Right forelimb (tissue), 1 donor: ENCODE measurements around the gene FMNL2.

ENCODE experiments used
- DNase-seq: peaks from one replicate; pipeline ENCODE4 v3.0.0-alpha.2; 2018

FMNL2 gene

DNA sequence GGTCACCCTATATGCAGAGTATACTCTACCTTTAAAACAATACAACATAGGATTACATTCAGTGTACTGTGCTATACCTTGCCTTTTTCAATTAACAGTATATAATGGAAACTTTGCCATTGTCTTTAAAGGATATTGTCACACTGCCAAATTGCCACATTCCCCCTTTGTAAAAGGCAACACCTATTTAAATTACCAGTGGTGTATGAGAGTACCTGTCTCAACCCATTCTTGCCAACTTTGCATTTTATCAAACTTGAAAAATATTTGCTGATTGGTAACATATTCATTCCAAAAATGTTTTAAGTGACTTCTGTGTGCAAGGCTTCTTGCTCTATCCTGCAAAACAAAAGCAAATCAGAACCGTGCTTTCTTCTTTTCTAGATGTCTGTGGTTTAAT, 92.9 kb downstream of the FMNL2 start:
- DNase-seq = no peak

DNA sequence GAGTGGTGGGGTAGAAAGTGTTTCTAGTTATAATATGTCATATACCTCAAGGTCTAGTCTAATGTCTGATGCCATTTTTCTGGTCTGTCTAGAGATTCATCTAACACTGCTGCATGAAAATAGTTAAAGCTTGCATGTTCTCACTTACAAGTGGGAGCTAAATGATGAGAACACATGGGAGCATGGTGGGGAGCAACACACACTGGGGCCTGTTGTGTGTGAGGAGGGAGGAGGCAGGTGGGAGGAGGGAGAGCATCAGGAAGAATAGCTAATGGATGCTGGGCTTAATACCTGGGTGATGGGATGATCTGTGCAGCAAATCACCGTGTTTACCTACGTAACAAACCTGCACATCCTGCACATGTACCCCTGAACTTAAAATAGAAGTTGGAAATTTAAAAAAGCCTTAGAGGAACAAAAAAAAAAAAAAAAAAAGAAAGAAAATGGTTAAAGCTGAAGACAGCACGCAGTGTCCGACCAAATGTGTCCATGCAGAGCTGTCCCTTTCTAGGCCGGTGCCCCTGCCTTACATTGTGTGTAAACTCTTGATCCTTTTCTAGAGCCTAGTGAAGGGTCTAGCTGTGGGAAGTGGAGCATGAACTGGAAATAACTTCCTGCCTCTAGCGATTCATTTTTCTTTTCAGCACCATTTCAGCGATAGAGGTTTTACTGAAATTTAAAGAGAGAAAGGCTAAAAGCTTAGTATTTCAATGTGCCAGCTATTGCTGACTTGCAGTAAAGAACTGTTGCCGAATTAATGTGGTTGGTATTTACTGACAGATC, 94.0 kb downstream of the FMNL2 start:
- no peak for DNase-seq

DNA sequence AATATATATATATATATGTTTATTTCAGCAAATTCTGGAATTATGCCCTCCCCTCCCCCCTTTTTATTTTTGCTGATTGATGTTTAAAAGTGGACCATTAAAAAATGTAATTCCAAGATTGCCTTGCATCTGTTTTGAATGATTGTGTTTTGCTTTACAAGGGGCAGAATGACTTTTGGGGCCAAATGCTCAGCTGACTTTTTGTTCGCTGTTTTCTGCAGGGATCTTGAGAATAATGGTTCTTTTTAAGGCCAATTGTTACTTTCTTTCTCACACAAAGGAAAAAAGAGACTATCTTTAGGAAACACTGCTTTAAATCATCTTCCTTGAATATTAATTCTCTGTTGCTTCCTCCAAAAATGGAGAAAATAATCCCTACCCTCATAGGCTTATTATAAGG, 95.9 kb downstream of the FMNL2 start:
- DNase-seq = no peak

DNA sequence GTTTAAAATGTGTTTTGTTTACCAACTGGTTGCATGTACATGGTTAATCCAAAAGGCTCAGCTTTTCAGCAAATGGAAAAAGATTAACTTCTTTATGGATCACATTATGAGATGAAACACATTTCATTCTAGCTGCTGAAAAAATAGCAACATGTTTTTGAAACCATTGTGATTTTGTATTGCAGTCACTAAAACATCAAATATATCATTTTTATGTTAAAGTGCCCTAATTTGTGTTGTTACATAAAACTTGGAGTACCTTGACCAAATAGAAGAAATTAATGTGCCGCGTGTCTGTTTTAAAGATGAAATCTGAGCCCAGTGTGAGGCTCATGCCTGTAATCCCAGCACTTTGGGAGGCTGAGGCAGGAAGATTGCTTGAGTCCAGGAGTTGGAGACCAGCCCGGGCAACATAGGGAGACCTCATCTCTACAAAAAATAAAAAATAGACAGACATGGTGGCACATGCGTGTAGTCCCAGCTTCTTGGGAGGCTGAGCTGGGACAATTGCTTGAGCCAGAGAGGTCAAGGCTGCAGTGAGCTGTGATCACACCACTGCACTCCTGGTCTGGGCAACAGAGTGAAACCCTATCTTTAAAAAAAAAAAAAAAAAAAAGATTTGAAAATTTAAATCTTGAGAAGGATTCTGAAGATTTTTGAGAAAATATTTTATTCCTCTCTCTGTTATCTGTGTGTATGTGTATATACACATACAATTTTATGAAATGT, 96.6 kb downstream of the FMNL2 start:
- no peak for DNase-seq

DNA sequence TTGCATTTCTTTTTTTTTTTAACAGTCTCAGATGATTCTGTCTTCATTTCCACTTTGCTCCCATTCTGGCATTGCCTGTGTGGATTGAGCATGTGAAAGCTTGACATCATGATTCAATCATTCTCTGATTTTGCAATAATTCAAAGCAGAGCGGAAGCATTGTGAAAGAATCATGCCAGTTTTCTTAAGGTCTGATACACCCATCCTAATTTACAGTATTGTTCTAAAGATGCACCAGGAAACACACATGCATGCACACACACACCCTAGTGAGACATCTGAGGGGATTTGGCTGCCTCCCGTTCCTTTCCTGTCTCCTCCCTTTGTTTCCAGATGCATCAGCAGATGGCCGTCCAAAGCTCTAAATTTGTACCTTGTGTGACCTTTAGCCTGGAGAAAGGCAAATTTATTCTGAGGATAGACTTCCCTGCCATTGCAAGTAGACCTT, 97.3 kb downstream of the FMNL2 start:
- DNase-seq = no peak

DNA sequence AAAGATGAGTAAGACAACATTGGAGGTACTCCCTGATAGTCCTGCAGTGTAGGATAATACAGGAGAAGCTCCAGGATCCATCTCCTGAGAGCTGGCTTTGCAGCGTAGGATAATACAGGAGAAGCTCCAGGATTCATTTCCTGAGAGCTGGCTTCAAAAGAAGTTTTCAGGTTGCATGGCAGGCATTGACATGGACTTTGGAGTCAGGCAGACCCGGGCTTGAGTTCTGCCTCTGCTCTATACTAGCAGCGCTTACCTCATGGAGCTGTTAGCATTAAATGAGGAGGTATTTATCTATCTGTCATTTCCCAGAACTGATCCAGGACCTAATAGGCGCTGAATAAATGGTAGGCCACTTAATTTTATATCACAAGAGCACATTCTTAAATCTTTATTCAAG, 97.8 kb downstream of the FMNL2 start:
- DNase-seq = no peak

DNA sequence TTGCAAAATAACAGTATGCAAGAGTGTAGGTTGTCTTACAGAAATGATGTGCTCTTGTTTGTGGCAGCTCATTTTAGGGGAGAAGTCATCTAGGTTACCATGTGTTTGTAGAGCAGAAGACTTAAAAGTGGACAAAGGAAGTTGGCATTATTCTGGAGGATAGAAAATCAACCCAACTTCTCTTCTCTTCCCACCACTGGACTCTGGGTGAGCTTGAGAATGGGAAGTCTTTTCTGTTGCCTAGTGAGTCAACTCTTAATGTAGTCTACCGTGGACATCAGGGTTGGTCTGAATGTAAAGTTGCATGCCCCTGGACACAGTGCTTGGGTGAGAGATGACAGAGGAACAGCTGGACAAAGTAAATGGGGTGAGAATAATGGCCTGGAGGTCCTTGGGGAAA, 98.3 kb downstream of the FMNL2 start:
- DNase-seq = no peak

DNA sequence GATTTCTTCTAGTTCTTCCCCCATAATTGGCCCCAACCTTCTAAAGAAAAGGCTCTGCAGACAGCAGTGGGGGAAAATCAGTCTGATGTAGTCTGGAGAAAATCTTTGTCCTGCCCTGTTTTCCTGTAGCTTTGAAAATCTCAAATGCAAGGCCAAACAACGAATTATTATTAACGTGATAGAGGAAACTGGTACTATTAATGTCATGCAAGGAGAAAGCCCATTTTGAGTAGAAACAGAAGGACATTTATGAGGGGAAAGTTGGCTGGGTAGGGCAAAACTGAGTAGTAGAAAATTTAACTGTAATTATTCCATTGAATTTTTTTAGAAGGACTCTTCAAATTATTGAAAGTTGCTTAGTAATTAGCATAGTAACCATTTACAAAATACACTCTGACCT, 98.8 kb downstream of the FMNL2 start:
- no peak for DNase-seq

DNA sequence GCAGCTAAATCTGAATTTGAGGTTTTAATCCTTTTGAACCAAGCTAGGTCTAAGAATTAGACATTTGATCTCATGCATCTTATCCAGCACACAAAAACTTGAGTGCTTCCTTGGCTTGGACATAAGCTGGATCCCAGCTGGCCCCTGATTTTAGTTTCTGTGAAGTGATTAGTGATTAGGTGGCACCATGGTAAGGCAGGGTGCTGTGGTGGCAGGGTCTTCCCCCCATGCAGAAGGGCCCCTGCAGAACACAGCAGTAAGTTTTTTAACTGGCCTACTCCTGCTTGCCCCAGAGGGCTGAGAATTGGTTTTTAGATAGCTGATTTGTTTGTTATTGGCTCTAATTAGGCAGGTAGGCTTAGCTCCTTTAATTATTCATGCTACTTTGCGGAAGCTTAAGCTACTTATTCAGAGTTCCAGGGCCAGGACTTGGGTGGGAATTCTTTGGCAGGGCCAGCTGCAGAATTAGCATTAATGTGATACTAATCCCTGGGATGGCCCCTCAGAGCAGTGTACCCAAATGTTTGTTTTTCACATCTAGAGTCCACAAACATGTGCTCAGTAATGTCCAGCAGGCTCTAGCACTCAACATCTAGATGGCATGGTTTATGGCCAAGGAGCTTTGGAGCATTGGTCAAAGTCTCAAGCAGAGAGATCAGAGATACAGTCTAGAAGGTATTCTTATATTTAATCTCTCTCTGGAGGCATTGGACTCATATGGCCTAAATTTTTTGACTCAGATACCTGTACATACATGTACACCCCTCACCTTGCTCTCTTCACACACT, 99.6 kb downstream of the FMNL2 start:
- no peak for DNase-seq

DNA sequence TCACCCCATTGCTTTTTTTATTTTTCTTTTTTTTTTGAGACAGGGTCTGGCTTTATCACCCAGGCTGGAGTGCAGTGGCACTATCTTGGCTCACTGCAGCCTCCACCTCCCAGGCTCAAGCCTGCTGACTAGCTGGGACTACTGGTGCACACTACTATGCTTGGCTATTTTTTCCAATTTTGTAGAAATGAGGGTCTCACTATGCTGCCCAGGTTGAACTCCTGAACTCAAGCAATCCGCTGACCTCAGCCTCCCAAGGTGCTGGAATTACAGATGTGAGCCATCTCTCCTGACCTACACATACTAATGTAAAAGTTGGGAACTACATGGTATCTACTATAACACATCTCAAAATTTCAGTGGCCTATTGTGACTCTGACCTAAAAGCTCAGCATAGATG, 101.2 kb downstream of the FMNL2 start:
- no peak for DNase-seq

DNA sequence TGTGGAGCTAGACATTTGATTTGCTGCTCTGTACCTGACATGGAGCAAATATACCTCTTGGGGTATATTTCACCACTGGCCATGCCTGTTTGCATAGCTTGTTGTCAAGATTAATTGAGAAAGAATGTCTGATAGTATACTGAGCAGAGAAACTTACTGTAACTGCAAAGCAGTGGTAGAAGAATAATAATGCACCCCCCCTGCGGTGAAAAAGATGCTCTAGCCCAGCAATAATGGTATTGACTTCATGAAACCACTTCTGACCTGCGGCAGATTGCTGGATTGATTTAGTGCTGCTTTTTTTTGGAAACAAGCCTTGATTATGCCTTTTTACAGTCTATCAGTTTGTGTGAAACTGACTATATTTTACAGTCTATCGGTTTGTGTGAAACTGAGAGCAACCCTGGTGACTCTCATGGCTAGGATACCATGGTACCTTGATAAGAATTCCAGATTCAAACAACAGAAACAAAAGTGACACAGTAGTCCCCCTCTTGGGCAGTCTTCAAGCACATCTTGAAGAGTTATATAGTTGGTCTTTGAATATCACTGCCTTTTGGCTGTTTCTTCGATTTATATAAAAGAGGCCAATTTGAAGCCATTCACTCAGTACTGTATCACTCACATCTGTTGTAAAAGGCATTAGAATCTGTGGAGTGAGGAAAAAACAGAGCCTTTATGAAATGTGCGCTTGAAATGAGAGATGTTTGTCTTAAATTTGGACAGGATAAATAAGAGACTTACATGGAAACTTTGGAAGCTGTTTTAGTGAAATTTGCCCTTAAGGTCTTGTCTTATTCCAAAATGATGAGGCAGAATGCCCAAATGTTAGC, 102.5 kb downstream of the FMNL2 start:
- DNase-seq = no peak

DNA sequence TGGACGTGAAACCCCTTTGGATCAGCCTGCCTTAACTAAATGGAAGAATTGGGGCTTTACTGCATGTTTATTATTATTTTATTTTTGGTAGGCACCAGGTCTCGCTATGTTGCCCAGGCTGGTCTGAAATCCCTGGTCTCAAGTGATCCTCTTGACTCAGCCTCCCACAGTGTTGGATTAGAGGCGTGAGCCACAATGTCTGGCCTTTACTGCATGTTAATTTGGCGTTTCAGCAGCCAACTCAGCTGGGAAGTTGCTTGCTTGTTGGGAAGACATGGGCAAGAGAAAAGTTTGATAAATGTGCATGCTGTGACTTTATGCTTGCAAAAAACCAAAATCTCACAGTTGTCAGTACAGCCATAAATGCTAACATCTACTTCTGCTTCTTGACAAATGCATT, 105.1 kb downstream of the FMNL2 start:
- DNase-seq = no peak

DNA sequence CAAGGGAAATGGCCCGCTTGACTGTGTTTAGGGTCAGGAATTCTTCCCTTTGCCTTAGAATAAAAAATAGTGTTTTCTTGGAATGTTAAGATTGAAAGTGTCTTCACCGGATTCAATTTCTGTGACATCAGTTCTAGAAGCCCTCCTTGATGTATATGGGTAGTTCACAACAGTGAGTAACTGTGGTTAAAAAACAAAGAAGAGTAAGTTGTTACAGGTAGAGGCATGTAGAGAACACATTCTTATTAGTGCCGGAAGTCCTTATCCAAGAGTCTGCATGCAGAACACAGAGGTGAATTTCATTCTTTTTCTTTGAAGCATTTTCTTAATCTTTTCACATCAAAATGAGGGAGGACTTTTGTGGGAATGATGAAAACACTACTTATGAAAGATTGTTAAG, 105.5 kb downstream of the FMNL2 start:
- DNase-seq = no peak

DNA sequence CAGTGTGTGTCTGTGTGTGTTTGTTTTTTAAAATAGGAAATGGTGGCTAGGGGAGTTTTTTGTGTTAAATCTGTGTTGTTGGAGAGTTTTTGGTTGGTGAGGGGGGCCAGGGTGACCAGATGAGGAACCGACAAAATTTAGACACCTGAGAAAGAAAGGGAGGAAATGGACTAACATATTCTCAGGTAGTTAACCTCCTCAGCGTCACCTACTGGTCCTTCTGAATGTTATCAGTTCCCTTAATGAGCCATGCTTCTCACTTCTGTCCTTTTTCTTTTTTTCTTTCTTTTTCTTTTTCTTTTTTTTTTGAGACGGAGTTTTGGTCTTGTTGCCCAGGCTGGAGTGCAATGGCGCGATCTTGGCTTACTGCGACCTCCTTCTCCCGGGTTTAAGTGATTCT, 107.0 kb downstream of the FMNL2 start:
- no peak for DNase-seq

DNA sequence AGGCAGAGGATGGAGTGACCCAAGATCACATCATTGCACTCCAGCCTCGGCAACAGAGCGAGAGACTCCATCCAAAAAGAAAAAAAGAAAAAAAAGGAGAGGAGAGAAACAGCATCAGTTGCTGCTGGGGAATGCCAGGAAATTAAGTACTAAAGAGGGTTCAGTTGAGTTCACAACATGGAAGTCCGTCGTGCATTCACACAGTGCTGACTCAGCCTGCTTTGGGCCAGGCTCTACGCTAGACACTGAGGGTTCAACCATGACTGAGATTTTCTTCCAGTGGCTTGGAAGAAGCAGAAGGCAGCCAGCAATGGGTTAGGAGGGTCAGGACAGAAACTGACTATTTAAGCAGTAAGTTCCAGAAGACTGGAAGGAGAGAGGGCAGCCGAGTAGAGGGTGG, 108.8 kb downstream of the FMNL2 start:
- no peak for DNase-seq

DNA sequence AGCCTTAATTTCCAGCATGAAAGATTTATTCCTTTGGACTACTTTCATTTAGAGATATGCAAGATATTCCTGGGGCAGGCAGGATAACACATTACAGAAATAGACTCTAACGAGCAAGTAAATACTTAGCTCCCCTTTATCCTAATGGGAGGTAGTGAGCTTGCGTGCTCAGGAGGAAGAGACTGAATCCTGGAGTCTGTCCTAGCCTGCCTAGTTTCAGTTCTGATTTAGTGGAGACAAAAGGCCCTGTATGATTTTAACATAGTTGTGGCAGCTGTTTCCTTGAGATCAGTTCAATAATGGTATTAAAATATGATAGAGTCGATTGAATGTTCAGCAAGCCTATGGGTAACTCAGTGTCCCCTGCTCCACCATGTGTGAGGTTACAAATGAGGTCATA, 109.5 kb downstream of the FMNL2 start:
- no peak for DNase-seq

DNA sequence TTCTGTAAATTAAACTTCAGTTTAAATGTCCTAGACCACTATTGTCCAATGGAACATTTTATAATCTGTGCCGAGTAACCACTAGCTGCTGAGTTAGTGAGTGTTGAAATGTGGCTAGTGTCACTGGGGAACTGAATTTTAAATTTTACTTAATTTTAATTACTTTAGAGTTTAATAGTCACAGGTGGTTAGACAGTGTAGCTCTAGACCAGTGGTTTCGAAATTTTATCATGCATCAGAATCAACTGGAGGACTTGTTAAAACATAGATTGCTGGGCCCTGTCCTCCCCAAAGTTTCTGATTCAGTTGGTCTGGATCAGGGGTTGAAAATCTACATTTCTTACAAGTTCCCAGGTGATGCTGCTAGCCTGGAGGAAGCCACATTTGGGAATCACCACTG, 110.4 kb downstream of the FMNL2 start:
- no peak for DNase-seq

DNA sequence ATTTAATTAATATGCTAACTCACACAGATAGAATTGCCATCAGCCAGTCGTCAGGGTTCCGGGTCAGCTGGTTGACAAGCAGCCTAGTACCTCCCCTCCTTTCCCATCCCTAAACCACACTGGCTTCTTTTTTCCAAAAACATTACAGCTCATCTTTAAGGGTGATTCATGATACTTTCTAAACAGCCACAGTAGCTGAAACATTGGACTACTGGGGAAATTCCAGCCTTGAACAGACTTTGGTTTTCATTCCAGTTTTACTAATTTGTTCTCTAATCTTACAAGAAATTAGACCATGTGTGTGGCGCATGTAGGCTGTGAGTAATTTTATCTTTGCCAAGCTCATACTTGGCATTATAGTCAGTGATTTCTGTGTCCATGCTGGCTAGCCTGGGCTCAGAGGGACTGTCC, 110.8 kb downstream of the FMNL2 start:
- no peak for DNase-seq

DNA sequence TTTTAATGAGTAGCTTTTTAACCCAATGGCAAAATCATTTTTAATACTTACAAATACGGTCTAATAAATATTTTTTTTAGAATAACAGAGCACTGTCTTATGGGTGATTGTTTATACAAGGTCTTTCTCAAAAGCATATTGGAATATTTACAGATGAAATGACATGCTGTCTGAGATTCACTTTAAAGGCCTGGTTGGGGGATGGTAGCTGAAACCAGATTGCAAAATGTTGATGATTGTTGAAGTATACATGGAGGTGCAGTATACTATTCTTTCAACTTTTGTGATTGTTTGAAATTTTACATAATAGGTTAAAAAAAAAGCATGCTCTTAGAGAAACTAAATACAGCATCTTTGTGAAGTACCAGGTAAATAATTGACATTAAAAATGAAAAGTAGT, 111.2 kb downstream of the FMNL2 start:
- DNase-seq = no peak

DNA sequence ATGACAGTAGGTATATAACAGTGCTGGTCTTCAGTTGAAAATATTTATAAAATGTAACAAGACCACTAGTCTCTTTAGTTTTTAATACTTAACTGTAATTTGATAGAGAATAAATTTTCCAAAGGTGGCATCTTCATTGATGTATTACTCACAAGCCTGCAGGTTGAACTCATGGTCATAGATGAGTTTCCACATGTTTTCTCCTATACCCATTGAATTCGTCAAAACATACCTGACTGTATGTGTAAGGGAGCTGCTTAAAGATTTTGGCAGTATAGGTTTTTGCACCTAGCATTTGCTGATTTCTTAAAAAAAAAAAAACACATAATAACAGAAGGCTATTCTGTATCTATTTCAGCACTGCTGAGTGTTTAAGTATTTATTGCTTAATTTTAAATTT, 112.9 kb downstream of the FMNL2 start:
- DNase-seq = no peak

DNA sequence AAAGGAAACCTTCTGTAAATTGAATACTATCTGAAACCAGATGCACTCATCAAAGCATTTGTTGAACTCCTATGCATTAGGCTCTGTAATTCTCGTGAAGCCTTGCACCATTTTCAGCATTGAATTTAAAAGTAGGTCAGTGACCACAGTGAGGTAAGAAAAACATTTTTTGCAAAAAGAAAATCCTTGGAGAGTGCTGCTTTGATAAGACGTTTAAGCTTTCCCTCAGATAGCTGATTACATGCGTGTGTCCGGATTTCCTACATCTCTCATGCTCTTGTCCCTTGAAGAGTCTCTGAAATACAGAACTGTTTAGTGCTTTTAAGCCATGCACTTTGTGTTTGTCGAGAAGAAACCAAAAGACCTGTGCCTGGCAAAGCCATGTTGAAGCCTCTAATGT, 113.6 kb downstream of the FMNL2 start:
- DNase-seq = no peak

DNA sequence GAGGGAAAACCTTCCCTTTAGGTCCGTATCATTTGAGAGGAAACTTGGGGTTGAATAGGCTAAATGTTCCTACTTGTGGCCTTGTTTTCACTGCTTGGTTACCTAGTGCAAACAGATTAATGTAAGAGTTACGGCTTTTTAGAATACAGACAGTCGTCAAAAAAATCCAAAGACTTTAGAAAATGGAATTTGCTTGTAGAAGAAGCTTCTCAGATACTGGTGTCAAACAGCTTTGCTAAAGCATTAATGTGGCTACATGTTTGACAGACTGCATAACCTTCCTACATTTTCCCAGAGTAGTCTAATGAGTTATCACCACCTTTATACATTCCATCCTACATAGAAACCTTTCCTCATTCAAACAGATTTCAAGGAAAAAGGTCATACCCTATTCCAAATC, 114.6 kb downstream of the FMNL2 start:
- DNase-seq = no peak

DNA sequence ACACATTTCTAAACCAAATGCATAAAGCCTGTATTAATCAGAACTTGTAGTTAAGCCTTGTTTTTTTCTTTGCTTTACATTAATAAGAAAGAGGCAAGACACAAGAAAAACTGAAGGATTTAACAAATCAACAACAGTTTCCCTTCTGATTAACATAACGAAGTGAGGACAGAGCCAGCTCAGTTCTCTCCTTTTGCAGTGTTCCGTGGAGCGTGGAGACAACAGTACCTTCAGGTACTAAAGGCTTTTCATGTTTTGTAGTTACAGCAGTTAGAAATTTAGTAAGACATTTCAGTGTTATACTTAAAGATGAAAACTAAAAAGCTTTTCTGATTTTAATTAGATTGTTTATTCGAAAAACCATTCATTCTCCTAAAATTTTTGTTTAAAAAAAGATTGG, 115.2 kb downstream of the FMNL2 start:
- no peak for DNase-seq
